Measurements from ENCODE around the gene VCAN.
A peak's percentile ranks its signal among the peaks of the same experiment; 100 is the strongest.

Gene VCAN

GRCh38 chr5:83542839-83543238 lies 71.3 kb downstream of the VCAN start:
- DNase-seq: no peak

DNA sequence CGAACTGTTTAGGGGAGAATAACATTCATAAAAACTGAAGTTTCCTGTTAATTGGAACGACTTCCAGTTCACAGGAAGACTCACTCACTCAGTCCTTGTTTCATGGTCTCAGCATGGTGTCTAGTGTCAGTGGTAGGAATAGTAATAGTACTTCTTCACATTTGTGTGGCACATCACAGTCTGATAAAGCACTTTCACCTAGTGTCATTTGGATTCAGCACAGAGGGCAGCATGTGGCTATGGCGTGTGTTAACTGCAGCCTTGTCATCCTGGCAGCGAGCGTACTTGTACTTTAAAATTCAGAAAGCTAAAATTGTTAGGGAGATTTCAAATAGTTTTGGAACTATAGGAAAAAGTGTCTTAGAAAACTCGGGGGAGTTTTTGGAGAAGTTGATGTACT lies 72.4 kb downstream of the VCAN start:
- no peak for DNase-seq

DNA sequence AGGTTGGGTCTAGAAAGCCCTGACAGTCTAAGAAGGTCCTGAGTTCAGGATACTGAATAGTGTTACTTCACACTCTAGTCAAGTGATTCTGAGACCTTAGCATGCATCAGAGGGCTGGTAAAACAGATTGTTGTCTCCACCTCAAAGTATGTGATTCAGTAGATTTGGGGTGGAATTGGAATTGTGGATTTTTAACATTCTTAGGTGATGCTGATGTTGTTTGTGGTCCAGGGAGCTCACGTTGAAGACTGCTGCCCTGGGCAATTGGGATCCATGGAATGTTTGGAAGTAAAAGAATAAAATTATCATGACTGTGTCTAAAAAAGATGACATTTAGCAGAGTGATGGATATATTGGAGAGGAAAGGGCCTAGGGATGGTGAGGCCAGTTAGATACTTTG lies 75.6 kb downstream of the VCAN start:
- DNase-seq: no peak

DNA sequence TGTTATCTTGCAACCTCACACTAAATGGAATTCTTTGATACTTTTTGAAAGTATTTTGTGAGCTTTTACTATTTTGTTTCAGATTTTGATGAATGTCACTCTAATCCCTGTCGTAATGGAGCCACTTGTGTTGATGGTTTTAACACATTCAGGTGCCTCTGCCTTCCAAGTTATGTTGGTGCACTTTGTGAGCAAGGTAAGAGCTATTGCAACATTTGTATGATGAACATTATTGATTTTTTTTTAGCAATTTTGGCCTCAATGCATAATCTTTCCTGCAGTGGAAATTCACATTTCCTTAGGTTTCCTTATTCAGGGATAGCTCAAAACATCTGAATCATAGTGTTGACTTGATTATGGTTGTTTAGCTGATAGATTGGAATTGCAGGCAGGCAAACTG lies 76.3 kb downstream of the VCAN start:
- DNase-seq: no peak

GRCh38 chr5:83548581-83548980 lies 77.0 kb downstream of the VCAN start:
- DNase-seq: no peak

DNA sequence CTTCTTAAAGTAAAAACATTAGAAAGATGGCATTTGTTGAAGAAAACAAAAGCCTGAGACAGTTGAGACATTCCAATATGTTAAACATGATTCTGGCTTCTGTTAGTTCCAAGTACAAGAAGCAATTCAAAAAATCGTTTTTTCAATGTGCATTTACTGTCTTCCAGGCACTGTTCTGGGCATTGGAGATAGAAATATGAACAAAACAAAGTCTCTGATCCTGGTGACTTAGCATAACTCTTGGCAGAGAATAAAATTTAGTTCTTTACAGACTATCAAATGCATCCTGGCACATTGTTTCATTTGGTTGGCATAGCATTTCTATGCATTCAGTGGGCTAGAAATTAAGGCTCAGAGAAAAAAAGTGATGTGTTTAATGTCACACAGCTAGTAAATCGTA lies 77.5 kb downstream of the VCAN start:
- no peak for DNase-seq

- DNase-seq: no peak
These were observed 78.1 kb downstream of the VCAN start for GRCh38 chr5:83549674-83550073.

DNA sequence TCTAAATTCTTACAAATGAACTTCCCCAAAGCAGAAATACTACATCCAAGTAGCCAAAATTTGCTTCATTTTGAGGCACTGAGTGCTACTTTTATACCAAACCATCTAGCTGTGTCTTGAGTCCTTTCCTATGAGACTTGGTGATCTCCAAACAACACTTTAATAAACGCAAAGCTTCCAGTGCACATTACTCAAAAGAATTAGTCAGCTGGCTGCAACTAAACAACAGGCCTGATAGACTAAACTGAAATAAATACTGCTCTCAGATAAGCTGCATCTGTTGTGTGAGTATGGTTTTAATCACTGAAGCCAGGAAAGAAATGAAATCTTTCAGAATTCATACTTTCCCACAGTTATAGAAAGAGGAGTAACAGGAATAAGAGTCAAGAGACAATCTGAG lies 80.3 kb downstream of the VCAN start:
- no peak for DNase-seq

DNA sequence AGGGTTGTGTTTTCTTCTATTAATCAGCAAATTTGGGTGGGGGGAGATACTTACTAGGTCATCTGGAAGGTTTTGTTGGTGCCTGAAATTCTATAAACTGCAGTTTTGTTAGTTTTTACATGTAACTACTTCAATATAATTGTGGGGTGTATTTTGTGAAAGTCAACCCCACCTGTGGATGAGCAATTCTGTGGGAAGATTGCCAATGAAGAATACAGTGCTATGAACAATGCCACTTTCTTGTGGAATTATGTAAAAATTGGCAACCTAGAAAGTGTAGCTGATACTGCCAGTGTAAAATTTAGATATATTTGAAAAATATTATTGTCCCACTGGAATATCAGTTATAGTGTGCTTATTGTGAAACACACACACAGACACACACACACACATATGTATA lies 80.7 kb downstream of the VCAN start:
- DNase-seq: no peak

DNA sequence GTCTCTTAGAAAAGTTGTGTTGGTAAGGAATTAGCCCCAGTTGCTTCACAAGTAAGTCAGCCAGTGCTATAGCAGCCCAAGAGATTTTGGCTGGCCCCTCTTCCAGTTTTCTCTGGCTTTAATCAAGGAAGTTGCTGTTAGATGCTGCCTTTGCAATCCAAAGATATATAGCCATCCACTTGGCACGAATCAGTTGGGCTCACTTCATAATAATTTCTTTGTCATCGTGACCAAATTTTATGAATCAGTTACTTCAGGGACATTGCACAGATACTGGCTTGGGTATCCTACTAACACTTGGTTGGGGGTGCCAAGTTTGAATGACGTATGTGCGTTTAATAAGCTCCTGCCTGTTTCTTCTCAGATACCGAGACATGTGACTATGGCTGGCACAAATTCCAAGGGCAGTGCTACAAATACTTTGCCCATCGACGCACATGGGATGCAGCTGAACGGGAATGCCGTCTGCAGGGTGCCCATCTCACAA lies 81.5 kb downstream of the VCAN start:
- no peak for DNase-seq

DNA sequence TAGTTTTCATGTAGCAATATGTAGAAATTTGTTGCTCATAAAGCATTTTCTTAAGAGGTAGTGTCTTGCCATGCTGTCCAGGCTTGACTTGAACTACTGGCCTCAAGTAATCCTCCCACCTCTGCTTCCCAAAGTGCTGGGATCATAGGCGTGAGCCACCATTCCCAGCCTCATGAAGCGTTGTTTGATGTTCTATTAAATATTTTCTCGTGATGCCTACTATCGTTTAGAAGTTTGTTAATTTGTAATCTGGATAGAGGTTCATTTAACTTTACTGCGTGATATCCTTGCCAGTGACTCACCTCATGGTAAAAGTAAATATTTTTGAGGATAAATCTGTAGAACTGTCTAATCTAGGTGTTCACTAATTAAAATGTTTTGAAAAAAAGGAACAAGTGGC lies 82.6 kb downstream of the VCAN start:
- DNase-seq: no peak

DNA sequence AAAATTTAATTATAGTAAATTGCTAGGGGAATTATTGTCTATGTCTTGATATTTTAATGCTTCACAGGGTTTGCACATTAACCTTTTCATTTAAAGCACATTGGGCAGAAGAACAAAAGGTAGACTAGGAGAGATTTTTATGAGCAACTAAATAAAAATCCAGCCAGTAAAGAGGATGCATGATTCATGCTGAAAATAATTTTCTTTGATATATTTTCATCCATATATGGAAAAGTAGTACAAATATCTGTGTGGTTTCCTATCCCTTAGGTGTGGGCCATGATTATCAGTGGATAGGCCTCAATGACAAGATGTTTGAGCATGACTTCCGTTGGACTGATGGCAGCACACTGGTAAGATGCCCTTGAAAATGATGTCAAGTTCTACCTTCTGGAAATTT lies 83.1 kb downstream of the VCAN start:
- DNase-seq: no peak

DNA sequence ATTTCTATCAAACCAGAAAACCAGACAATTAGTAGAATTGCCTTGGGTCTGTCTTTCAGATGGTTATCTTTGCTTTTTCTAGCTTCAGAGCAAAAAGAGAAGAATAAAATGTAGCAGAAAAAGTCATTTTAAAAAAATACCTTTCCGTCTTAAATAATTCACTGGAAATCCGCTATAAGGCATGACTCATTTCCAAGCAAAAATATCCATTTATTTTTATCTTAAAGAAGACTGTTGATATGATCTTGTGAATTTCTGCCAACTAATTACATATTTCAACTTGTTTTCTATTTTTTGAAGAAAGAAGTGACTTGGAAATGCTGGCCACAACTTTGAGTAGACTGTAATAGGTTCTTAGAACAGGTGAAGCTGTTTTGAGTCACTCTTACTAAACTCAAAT lies 83.7 kb downstream of the VCAN start:
- no peak for DNase-seq

DNA sequence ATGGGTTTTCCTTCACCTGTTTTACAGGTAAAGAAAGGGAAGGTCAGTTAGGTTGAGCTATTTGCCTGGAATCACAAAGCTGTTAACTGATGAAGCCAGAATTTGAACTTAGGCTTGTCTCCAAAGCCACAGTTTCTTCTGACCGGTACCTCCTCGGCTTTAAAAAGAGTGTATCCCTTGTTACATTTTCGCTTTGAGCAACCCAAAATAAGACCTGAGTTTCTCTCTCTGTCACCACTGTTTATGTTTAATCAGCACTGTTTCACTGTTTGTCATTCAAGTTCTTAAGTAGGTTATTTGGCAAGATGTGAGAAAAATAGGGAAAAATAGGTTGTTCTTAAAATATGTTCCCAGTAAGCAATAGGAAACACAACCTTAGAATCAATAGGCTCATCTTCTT lies 84.6 kb downstream of the VCAN start:
- DNase-seq: no peak

GRCh38 chr5:83559118-83559785 lies 87.7 kb downstream of the VCAN start:
- no peak for DNase-seq

DNA sequence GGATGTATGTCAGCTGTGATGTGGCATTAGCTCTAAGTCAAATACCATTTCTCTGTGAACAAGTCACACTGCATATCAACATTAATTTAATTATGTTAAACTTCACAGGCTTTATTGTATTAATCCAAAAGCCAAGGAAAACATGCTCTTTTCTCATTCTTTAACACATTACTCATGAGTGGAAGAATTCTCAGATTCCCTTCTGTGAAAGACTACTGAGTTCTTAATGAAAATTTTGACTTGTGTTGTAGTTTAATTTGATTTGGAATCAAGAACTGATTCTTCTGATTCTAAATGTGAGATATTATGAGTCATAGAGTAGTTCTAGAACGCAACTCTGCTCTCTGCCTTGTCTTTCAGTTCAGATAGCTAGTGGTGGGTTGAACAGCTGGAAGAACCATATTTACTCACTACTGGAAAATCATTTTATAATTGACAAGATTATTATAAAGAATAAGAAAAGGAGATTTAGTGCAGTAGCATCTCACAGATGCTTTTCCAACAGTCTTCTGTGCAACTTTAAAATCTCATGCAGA lies 90.6 kb downstream of the VCAN start:
- DNase-seq: no peak

GRCh38 chr5:83562791-83563557 lies 91.4 kb downstream of the VCAN start:
- no peak for DNase-seq

- DNase-seq: no peak
These were observed 92.1 kb downstream of the VCAN start for GRCh38 chr5:83563631-83564030.

DNA sequence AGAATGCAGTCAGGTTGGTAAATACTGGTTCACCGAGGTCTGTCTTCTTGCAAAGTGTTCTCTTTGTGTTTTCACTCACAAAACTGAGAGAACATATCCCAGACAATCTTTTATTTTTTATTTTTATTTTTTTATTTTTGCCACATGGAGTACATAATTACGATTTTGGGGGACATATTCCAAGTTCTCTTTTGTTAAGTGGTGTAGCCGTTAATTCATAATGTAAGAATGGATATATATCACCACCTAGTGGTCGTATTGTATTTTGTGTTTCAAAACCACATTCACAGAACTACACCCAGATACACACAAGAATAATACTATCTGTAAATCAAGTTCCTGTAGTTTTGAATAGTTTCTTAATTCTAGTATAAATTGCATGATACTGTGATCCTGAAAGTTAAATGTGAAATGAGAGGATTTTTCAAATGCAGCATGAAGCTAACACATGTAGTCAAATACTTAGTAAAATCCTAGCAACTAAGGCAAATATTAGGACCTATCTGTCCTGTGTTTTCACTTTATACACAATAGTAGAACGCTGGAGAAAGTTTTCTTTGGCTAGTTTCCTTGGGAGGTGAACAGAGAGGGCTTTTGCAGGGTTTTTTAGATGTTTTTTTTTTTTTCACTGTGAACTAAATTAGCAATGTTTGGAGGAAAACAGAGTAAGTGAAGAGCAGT lies 92.7 kb downstream of the VCAN start:
- DNase-seq: peak; percentile 64

DNA sequence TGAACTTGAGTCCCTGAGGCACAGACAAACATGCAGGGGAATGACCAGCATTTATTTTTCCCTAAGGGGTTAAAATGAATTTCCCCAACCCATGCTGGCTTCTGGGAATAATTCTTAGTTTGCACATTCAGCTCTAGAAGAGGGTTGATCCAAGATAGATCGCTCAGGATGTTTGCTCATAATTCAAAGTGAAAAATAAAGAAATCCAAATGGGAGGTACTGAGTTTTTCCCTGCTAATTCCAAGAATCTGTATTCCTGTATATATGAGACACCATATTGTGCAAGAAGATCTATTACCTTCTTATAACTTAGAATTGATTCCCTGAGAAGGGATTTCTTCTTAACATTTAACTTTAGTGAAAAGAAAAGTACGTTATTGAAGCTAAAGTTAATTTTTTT lies 96.2 kb downstream of the VCAN start:
- DNase-seq: no peak

- DNase-seq: no peak
These were observed 96.6 kb downstream of the VCAN start for GRCh38 chr5:83568186-83568585.

DNA sequence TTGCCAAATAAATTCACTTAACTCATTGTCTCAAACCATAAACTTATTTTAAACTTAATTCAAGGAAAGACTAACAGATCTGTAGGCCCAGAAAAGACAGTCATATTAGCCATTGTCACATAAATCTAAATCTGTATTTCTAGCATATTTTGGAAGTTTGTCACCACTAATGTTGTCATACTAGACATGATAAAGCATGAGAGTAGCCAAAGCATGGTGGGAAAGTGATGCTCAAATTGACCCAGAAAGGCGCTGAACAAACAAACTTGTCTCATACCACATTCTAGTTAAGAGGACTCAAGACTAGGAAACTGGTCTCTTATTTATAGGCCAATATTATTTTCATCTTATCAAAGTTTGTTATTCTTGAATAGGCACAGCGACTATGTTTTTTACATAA lies 99.4 kb downstream of the VCAN start:
- DNase-seq: no peak

- no peak for DNase-seq
These were observed 100.7 kb downstream of the VCAN start for GRCh38 chr5:83572271-83572670.

- no peak for DNase-seq
These were observed 104.8 kb downstream of the VCAN start for GRCh38 chr5:83576341-83576740.

All from NCI-H69 (cell line).